Left lobe of liver (tissue), 2 donors: ENCODE results near the gene KCNQ1. TPM values are rescaled to one million over a fixed set of nuclear protein-coding genes. Genes with fewer than 3 reads are reported as not detected.

Source experiments
- ATAC-seq: fragments of 200-7000 bp; cut with Tn5 transposase; one replicate; pipeline ENCODE4 v1.9.1; 2020; ENCODE audit warnings: mild to moderate bottlenecking, moderate library complexity
- DNase-seq: peaks from one replicate; pipeline ENCODE4 v3.0.0-alpha.2; 2020; ENCODE audit warnings: low spot score
- total RNA-seq: library from RNA; stranded (reverse); gene quantifications from one replicate; pipeline ENCODE4 v1.2.1, GENCODE V29; 2021
- donor health status: DM: no; HTN: no; CAD: no; lungs with moderate emphysema.
- donor health status: DM: no; HTN: yes; CAD: no.

Gene KCNQ1
- total RNA-seq, 1 donor from 2014 or later = 2.1 TPM

GRCh38 chr11:2738551-2739431 is 294.0 kb downstream of the KCNQ1 start:
- ATAC-seq (no peak), DNase-seq (no peak)

- ATAC-seq (no peak), DNase-seq (no peak)
Measured at GRCh38 chr11:2739531-2740274, 294.9 kb downstream of the KCNQ1 start.

- ATAC-seq = no peak
- no peak for DNase-seq
Measured at GRCh38 chr11:2740275-2740940, 295.6 kb downstream of the KCNQ1 start.

GRCh38 chr11:2741006-2741376 is 296.2 kb downstream of the KCNQ1 start:
- ATAC-seq (no peak), DNase-seq (no peak)

GRCh38 chr11:2741377-2742131 is 296.7 kb downstream of the KCNQ1 start:
- ATAC-seq (peak; percentile 48), DNase-seq (no peak)

- ATAC-seq (no peak), DNase-seq (no peak)
Measured at GRCh38 chr11:2742201-2742600, 297.4 kb downstream of the KCNQ1 start.

GRCh38 chr11:2742611-2743426 is 298.0 kb downstream of the KCNQ1 start:
- DNase-seq = no peak
- ATAC-seq = no peak

- ATAC-seq = no peak
- no peak for DNase-seq
Measured at GRCh38 chr11:2743427-2744110, 298.8 kb downstream of the KCNQ1 start.

- ATAC-seq (no peak), DNase-seq (no peak)
Measured at GRCh38 chr11:2744166-2744565, 299.4 kb downstream of the KCNQ1 start.

GRCh38 chr11:2745511-2745910 is 300.7 kb downstream of the KCNQ1 start:
- no peak for DNase-seq
- ATAC-seq = no peak

- DNase-seq (no peak), ATAC-seq (no peak)
Measured at GRCh38 chr11:2746401-2747247, 301.8 kb downstream of the KCNQ1 start.

GRCh38 chr11:2747248-2748027 is 302.6 kb downstream of the KCNQ1 start:
- DNase-seq (no peak), ATAC-seq (no peak)

GRCh38 chr11:2748061-2748813 is 303.4 kb downstream of the KCNQ1 start:
- no peak for ATAC-seq
- no peak for DNase-seq

GRCh38 chr11:2748814-2749554 is 304.2 kb downstream of the KCNQ1 start:
- DNase-seq (no peak), ATAC-seq (no peak)

- DNase-seq (no peak), ATAC-seq (no peak)
Measured at GRCh38 chr11:2750101-2750681, 305.4 kb downstream of the KCNQ1 start.
